GM23338 (cell line): ENCODE measurements around the gene DHRS13. TPM values are rescaled to one million over a fixed set of nuclear protein-coding genes. Genes with fewer than 3 reads are reported as not detected.
A peak's percentile ranks its signal among the peaks of the same experiment; 100 is the strongest.

Experiments used
- ATAC-seq: fragments of 200-7000 bp; cut with Tn5 transposase; 3 replicates; pipeline ENCODE4 v1.9.1; 2020
- DNase-seq: peaks from one replicate; pipeline ENCODE4 v3.0.0-alpha.2; 2015; ENCODE audit warnings: low spot score
- H2AFZ ChIP-seq: fragments of 200-600 bp; sonication (generic); 2 replicates; pipeline ENCODE4 v1.8.0; 2016; ENCODE audit warnings: antibody characterized with exemption, mild to moderate bottlenecking, moderate library complexity
- H3F3A ChIP-seq: fragments of 200-600 bp; sonication (generic); replicated peaks from 2 replicates; pipeline ENCODE4 v1.8.0; 2017; ENCODE audit warnings: antibody characterized with exemption, mixed run types, low read depth
- H3K27ac ChIP-seq: fragments of 200-600 bp; sonication (generic); 2 replicates; pipeline ENCODE4 v1.6.1; 2016; ENCODE audit warnings: low read depth
- H3K27me3 ChIP-seq: fragments of 200-600 bp; sonication (generic); 2 replicates; pipeline ENCODE4 v1.8.0; 2016; ENCODE audit warnings: mild to moderate bottlenecking, mixed run types, moderate library complexity; ENCODE audit not compliant: insufficient read depth
- H3K36me3 ChIP-seq: fragments of 200-600 bp; sonication (generic); 2 replicates; pipeline ENCODE4 v1.8.0; 2016; ENCODE audit warnings: mild to moderate bottlenecking; ENCODE audit not compliant: insufficient read depth
- H3K4me1 ChIP-seq: fragments of 200-600 bp; sonication (generic); 2 replicates; pipeline ENCODE4 v1.8.0; 2016; ENCODE audit warnings: mild to moderate bottlenecking, moderate library complexity; ENCODE audit not compliant: insufficient read depth
- H3K4me2 ChIP-seq: fragments of 200-600 bp; sonication (generic); 2 replicates; pipeline ENCODE4 v1.7.1; 2017; ENCODE audit warnings: mixed run types
- H3K4me3 ChIP-seq: fragments of 200-600 bp; sonication (generic); 2 replicates; pipeline ENCODE4 v1.6.1; 2016; ENCODE audit warnings: mixed run types
- H3K79me2 ChIP-seq: fragments of 200-600 bp; sonication (generic); replicated peaks from 2 replicates; pipeline ENCODE4 v1.8.0; 2017; ENCODE audit warnings: mild to moderate bottlenecking; ENCODE audit not compliant: insufficient read depth
- H3K9me2 ChIP-seq: fragments of 200-600 bp; sonication (generic); 2 replicates; pipeline ENCODE4 v1.8.0; 2017; ENCODE audit not compliant: insufficient read depth
- H4K20me1 ChIP-seq: fragments of 200-600 bp; sonication (generic); replicated peaks from 2 replicates; pipeline ENCODE4 v1.8.0; 2017; ENCODE audit warnings: mild to moderate bottlenecking; ENCODE audit not compliant: insufficient read depth
- H3K27ac Mint-ChIP-seq: 2 replicates; pipeline ENCODE4 v1.8.0; 2020; ENCODE audit warnings: inconsistent platforms, mild to moderate bottlenecking, moderate library complexity, mixed read lengths
- H3K27me3 Mint-ChIP-seq: 3 replicates; pipeline ENCODE4 v1.8.0; 2022; ENCODE audit warnings: low read depth, mild to moderate bottlenecking, moderate library complexity, mixed read lengths, inconsistent platforms; ENCODE audit not compliant: insufficient read depth, poor library complexity
- H3K36me3 Mint-ChIP-seq: 3 replicates; pipeline ENCODE4 v1.8.0; 2021; ENCODE audit warnings: low read depth, mild to moderate bottlenecking, inconsistent platforms, moderate library complexity, mixed read lengths
- H3K4me1 Mint-ChIP-seq: 3 replicates; pipeline ENCODE4 v1.8.0; 2020; ENCODE audit warnings: mild to moderate bottlenecking, inconsistent platforms, mixed read lengths
- H3K4me3 Mint-ChIP-seq: 3 replicates; pipeline ENCODE4 v1.8.0; 2021; ENCODE audit warnings: moderate library complexity, mild to moderate bottlenecking, inconsistent platforms, mixed read lengths
- H3K9me3 Mint-ChIP-seq: 3 replicates; pipeline ENCODE4 v1.8.0; 2020; ENCODE audit warnings: moderate library complexity, mild to moderate bottlenecking, inconsistent platforms, mixed read lengths
- CREB1 ChIP-seq: fragments of 250-450 bp; sonication (Bioruptor Pico); IDR thresholded peaks from 2 replicates; pipeline ENCODE4 v1.5.0; 2020; ENCODE audit warnings: low read depth, mild to moderate bottlenecking, moderate library complexity
- ETS1 ChIP-seq: IDR thresholded peaks from 2 replicates; pipeline ENCODE4 v1.6.1; 2016; ENCODE audit warnings: antibody characterized with exemption
- EZH2 ChIP-seq: fragments of 200-600 bp; sonication (generic); IDR thresholded peaks from one replicate; pipeline ENCODE4 v1.8.0; 2017; ENCODE audit warnings: antibody characterized with exemption, mild to moderate bottlenecking, low read depth; ENCODE audit not compliant: unreplicated experiment
- EZH2phosphoT487 ChIP-seq: fragments of 200-600 bp; sonication (generic); IDR thresholded peaks from one replicate; pipeline ENCODE4 v1.8.1; 2018; ENCODE audit warnings: antibody characterized with exemption; ENCODE audit not compliant: unreplicated experiment
- JUNB ChIP-seq: IDR thresholded peaks from one replicate; pipeline ENCODE4 v1.6.1; 2016; ENCODE audit warnings: antibody characterized with exemption; ENCODE audit not compliant: unreplicated experiment
- POLR2AphosphoS5 ChIP-seq: IDR thresholded peaks from 2 replicates; pipeline ENCODE4 v1.6.1; 2016; ENCODE audit warnings: antibody characterized with exemption, low read depth
- STAT1 ChIP-seq: IDR thresholded peaks from one replicate; pipeline ENCODE4 v1.6.1; 2016; ENCODE audit warnings: antibody characterized with exemption; ENCODE audit not compliant: unreplicated experiment
- ZNF462 ChIP-seq: fragments of 250-450 bp; sonication (Bioruptor Pico); IDR thresholded peaks from 2 replicates; pipeline ENCODE4 v1.5.0; 2020; ENCODE audit warnings: mild to moderate bottlenecking, moderate library complexity
- polyA plus RNA-seq: library from polyadenylated mRNA; unstranded; fragments of >200 nt; fragmentation: Nextera tagmentation; extraction: Ambion mirVana; gene quantifications from 2 replicates; pipeline ENCODE4 v1.2.1, GENCODE V29; 2016
- total RNA-seq: library from RNA; depleted of rRNA; stranded (reverse); fragments of >200 nt; shearing (Covaris generic); gene quantifications from 2 replicates; pipeline ENCODE4 v1.2.3, GENCODE V29; 2014

Gene DHRS13
- total and polyA plus RNA-seq, 2 experiments from 2014 or later = 5.4 to 34.2 TPM

GRCh38 chr17:28908640-28909167, 5.8 kb upstream of the DHRS13 start:
- peaks cover 27% of the 10 kb centered on the region for H4K20me1 ChIP-seq
- no peak overlapping the region for H3K4me3 ChIP-seq
- DNase-seq = no peak
- peaks cover 81% of the 10 kb centered on the region for H3K36me3 Mint-ChIP-seq
- TF ChIP-seq ZNF462 (CRISPR knock-in tag) (no peak), POLR2AphosphoS5 (no peak), JUNB (no peak), STAT1 (no peak), EZH2 (no peak), EZH2phosphoT487 (no peak), CREB1 (CRISPR knock-in tag) (no peak), ETS1 (no peak)
- H3K9me2 ChIP-seq = no peaks in the 10 kb centered on the region
- peaks cover 29% of the 10 kb centered on the region for H3K4me1 ChIP-seq
- H3K4me2 ChIP-seq = peak overlapping the region; percentile 66; the same call in 1 of the 2 replicates
- H3K27me3 Mint-ChIP-seq = peaks cover 36% of the 10 kb centered on the region
- peak overlapping the region; percentile 62; the same call in 1 of the 2 replicates for H3K27ac Mint-ChIP-seq
- peaks cover 53% of the 10 kb centered on the region for H3K4me1 Mint-ChIP-seq
- peak overlapping the region; percentile 80; the same call in 1 of the 2 replicates for H3K27ac ChIP-seq
- no peaks in the 10 kb centered on the region for H3K27me3 ChIP-seq
- no peak for ATAC-seq
- H3K4me3 Mint-ChIP-seq = no peak overlapping the region
- no peak overlapping the region for H2AFZ ChIP-seq
- no peaks in the 10 kb centered on the region; the same call in 2 of the 3 replicates for H3K9me3 Mint-ChIP-seq
- peaks cover 62% of the 10 kb centered on the region for H3K36me3 ChIP-seq
- peaks cover 72% of the 10 kb centered on the region for H3F3A ChIP-seq
- peaks cover 5% of the 10 kb centered on the region; the same call in 1 of the 2 replicates for H3K79me2 ChIP-seq
